H54 (cell line): ENCODE measurements around the gene KIDINS220.

ENCODE experiments used
- DNase-seq: peaks from one replicate; pipeline ENCODE4 v3.0.0; 2011; ENCODE audit warnings: low spot score, mixed read lengths; ENCODE audit not compliant: insufficient read length
- FAIRE-seq: peaks from 3 replicates; lab custom pipeline; 2011; peaks lifted over from hg19 to GRCh38; lab: Jason Lieb, UNC
- POLR2A ChIP-seq: IDR thresholded peaks from 2 replicates; pipeline ENCODE4 v1.6.1; 2011; ENCODE audit warnings: low read depth, mild to moderate bottlenecking, low read length

The KIDINS220 gene

DNA sequence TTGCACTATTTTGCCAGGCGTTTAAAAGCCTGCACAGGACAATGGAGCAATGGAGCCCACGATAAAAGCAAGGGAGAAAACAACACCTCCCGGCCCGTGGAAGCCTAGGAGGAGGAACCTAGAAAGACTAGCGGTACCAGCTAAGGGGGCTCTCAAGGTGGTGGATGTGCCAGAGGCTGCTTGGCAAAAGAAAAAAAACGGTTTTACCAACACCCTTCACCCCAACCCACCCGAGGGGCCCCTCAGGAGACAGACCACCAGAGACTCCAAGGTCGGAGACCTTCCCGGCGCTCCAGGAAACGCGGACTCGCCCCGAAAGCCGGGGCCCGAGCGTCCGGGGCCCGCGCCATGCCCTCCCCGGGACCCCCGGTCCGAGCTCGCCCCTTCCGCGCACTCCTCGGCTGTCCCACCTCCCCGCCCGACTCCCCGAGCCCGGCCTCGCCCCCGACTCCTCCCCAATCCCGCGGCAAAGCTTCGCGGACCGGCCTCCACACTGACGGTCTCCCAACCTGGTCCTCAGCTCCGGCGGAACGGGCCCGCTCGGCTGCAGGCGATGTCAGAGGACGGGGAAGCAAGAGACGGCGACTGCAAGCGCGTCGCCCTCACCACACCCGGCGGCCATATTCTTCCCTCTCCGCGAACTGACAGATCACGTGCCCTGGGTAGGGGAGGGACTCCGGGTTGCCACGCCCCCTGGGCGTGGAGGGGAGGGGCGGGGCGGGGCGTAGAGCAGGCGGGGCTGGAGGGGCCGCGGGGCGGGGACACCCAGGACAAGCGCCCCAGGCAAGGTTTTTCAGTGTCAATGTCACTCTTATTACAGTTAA is at the start of gene KIDINS220:
Gene KIDINS220, minus strand, starts transcription at position 643 of the 824 bp plus-strand sequence. CDS start 10,520 bp downstream, outside the sequence.
- FAIRE-seq, result no peak
- TF ChIP-seq POLR2A, result peak; percentile 93

DNA sequence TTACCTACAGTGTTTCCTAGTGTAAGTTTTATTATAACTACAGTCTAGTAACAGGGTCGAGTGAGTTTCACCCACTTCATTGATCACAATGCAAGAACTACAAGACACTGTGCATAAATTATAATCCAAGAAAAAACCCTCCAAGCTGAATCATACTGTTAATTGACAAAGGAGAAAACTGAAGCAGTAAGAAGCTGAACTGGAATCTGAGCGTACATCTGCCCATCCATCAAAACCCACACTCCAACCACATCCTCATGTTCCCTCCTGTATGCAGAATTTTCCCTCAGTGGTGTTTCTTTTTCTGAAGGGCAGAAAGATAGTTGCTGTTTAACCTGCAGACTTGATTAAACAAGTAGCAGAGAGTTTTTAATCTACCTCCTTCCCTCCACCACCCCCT is 49.5 kb upstream of the KIDINS220 start:
- no peak for FAIRE-seq
- DNase-seq, result no peak
- TF ChIP-seq POLR2A, result no peak

More for the DNA sequence above, at the start of gene KIDINS220:
- peak; percentile 86 for DNase-seq

DNA sequence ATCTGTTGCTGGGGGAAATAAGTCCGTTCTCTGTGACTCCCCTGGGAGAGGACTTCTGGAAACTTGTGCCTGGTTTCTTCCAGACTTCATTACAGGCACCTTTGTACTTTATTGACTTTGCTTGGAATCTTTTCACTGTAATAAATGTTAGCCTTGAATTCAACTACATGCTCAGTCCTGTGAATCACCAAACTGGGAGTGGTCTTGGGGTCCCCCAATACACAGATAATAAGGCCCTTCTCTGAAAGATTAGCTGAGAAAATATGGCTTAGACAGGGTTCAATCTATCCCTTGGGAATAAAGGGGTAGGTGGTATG is 48.7 kb upstream of the KIDINS220 start:
- FAIRE-seq (no peak), DNase-seq (no peak)
- TF ChIP-seq POLR2A, result no peak

DNA sequence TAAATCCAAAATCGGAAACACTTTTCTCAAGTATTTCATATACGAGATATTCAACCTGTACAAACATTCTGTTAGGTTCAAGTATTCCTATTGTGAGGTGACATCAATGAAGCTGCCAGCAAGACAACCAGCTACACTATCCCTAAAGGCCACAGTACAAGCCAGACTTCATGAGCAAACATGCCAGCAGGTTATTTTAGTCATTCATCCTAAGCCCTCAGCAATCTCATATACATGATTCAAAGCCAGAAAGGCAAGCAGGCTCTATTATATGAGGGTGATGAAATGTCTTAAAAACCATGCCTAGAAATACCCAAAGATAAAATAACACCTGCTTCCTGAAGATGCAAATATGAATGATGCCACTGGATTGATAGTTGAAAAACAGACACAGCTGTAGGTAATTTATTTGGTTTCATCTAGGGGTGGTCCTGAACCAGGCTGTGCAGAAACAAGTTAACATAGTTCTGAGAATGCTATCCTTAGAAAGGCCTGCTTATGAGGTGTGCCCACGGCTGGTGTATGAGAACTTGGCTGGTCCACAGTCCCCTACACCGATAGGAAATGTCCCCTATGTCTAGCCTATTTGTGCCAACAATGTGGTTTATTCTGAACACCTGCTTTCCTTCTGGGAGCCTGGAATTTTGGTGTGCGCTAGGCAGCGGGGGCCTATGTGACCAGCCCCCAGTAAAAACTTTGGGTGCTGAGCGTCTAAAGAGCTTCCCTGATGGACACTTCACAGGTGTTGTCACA is 48.2 kb upstream of the KIDINS220 start:
- no peak for TF ChIP-seq POLR2A
- FAIRE-seq (no peak), DNase-seq (no peak)

DNA sequence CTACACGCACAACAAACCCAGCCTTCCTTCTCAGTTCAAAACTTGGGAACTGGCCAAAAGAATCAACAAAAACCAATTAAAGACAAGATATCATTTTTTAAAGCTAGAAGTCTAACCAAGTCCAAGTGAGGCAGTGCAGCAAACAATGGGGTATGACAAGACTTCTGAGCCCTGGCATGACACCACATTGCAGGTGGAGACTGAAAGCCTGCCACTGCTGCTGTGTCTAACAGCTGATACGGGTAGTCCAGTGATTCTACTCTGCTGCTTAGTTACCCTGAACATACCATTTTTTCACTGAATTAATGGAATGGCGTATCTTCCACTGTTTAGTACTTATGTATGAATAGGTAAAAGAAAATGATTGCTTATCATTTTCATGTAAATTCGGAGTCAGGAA is 47.4 kb upstream of the KIDINS220 start:
- FAIRE-seq (peak; percentile 15), DNase-seq (no peak)

DNA sequence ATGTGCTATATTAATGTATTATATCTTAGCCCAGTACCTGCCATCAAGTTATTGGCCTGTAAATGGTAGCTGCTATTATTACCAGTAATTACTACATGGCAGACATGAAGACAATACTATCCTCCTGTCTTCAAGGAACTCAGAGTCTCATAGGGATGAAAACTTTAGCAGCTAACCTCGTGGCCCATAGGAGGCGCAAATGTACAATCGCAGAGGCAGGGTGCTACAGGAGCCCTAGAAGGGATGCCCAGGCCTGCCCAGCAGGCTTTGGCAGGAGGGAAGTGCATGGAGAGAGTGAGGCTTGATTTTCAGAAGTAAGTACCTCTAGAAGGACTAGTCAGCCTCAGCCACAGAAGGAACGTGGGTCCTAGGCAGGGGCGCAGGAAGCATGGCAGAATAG is 44.7 kb upstream of the KIDINS220 start:
- FAIRE-seq, result no peak

More for the DNA sequence above, 47.4 kb upstream of the KIDINS220 start:
- TF ChIP-seq POLR2A, result no peak

DNA sequence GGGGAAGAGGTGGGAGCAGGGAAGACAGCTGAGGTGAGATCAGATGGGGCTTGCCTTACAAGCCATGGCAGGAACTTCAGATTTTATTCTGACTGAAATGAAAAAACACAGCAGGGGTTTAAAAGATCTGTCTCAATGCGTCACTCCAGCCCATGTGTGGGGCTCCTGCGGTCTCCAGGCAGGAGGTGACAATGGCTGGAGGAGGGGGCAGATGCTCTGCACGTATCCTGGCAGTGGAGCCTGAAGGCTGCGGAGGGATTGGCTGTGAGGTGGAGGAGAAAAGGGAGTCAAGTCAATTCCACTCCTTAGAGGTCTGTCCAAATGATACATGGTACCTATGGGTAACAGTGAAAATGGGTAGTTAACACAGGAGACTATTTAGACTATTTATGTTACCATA is 40.5 kb upstream of the KIDINS220 start:
- TF ChIP-seq POLR2A, result no peak
- no peak for FAIRE-seq
- DNase-seq, result no peak

More for the DNA sequence above, 44.7 kb upstream of the KIDINS220 start:
- no peak for TF ChIP-seq POLR2A
- no peak for DNase-seq

DNA sequence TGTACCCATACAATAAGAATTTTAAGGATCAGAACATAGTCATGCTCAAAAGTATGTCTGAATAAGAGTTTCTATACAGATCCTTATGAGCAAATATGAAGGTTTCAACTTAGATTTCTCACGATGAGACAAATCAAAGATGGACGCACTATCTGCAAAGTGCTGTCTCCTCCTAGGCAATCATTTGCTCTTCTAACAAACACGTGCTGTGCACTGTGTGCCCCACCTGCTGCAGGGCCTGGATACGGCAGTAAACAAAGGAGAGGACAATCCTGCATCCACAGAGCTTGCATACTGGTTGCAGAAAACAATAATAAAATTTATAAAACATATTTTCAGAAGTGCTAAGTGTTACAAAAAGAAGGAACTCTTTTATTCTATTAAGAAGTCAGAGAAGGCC is 39.9 kb upstream of the KIDINS220 start:
- FAIRE-seq, result no peak
- no peak for DNase-seq
- TF ChIP-seq POLR2A, result no peak

DNA sequence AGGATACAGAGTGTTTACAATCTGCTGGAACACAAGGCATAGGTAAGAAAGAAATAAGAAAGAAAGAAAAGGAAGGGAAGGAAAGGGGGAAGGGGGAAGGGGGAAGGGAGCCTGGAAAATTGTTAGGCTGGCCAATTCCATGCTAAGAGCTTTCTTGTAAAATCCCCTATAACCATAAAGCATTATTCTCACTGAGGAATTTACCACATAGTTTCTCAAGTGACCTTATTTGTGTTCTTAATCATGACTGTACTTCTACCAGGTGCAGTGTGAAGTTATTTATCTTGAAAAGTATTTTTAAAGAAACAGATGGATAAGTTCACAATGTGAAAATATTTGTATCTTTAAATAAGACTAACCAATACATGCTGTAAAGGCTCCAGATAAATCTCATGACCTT is 39.2 kb upstream of the KIDINS220 start:
- no peak for FAIRE-seq
- DNase-seq, result no peak
- TF ChIP-seq POLR2A, result no peak

DNA sequence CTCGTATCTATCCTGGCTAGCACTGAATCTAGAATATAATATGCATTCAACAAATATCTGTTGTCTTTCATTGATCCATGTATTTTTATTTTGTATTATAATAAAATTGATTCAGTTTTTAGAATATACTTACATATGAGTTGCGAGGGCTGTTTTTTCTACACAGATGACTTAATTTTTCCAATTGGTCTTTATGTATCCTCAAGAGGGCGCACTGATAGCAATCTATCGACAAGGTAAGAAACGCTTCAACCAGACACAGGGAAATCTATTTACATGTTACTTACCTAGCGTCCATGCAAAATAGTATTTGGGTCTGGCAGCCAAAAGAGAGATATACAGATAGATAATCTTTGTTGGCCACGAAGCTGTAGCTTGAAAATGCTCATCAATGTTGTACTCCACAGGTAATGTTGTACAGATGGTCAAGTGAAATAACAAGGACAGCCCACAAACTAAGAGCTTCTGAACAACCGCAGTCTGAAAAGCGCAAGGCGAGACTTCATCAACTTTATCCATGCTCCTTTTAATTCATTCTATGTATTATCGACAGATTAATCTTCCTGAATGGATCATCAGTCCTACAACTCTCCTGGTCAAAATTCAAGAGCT is 35.5 kb upstream of the KIDINS220 start:
- FAIRE-seq, result no peak
- TF ChIP-seq POLR2A, result no peak

DNA sequence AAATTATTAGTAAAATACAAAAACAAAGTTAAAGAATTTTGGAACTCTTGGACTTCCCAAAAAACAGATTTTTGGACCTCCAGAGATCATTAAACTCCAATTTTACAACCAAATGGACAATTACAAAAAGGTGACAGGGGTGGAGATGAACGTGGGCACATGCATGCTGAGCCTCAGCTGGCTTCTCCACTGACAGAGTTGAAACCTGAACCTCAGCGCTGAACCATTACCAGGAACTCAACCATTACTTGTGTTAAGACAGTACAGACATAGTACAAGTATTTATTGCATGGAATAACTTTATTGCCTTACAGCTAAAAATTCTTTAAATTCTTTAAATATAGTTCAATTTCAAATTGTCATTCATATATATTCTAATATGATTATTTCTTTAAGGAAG is 33.0 kb upstream of the KIDINS220 start:
- FAIRE-seq (no peak), DNase-seq (no peak)

More for the DNA sequence above, 35.5 kb upstream of the KIDINS220 start:
- no peak for DNase-seq

DNA sequence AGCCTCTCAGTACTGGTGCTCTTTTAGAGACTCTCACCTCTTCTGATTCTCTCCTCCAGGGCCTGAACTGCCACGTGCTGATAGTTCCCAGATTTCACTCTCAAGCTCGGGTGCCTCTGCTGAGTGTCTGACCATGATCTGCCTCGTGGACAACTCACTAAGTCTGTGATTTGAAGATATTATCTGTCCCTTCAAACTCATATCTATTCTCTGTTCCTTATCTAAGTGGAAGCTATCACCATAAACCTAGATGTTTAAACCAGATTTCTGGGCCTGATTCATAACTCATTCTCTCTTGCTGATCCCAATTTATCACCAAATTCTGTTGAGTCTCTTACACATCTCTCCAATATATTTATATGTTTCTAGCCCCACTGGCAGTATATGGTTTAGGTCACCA is 29.9 kb upstream of the KIDINS220 start:
- no peak for FAIRE-seq
- TF ChIP-seq POLR2A, result no peak
- no peak for DNase-seq

More for the DNA sequence above, 33.0 kb upstream of the KIDINS220 start:
- no peak for TF ChIP-seq POLR2A

DNA sequence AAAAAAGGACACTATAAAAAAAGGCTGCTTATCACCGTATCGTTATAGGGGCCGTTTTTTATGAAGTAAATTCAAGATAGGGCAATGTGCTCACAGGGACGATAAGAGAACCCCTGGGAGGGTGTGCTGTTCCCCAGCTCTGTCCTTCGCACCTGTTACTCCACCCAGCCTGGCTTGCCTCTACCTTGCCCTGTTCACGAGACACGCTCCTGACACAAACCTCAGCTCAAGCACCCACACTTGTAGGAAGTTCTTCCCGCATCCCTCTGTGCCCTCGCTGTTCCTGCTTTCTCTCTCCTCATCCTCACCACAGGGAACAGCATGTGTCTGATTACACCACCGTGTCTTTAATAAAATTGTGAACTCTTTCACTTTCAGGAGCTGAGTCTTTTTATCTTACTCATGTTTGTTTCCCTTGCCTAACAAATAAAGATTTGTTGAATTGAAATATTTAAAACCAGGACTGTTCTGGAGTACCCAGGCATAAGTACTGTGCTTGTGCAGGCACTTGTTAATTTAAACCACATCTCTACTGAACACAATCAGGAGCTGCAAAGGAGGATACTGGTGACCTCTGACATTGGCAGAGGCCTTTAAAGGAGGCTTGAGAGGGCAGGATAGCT is 26.0 kb upstream of the KIDINS220 start:
- no peak for DNase-seq
- TF ChIP-seq POLR2A, result no peak
- FAIRE-seq, result no peak

DNA sequence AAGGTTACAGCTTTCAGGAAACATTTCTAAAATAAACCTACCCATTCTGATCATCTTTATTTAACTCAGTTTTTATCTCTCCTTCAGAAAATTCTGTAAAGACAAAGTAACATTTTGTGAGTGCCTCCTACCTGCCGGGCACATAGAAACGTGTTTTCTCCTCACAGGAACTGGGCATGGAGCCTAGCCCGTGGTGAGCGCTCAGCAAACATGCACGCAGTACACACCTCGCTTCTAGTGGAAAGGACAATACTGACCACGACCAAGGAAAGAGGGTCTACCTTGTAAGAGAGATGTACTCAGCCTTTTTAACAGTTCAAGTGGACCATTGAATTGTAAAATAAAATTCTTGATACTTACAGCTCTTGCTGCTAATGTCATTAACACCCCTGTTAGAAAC is 24.8 kb upstream of the KIDINS220 start:
- DNase-seq, result no peak
- no peak for TF ChIP-seq POLR2A
- FAIRE-seq, result no peak
